Stimulated activated CD8-positive, alpha-beta memory T cell treated with anti-CD3 and anti-CD28 coated beads, Interleukin-15, amount 100 ng/mL, for 1 hour (primary cell): ENCODE measurements around the gene GLI1.
"Not testable (repeated sequence)": the region's sequence is repeated elsewhere in the genome, so short reads cannot be mapped to it uniquely, and the experiment has no call there.

ENCODE experiments used
- DNase-seq: peaks from one replicate; pipeline ENCODE4 v3.0.0-alpha.2; 2020; ENCODE audit warnings: low read depth

GLI1 gene

DNA sequence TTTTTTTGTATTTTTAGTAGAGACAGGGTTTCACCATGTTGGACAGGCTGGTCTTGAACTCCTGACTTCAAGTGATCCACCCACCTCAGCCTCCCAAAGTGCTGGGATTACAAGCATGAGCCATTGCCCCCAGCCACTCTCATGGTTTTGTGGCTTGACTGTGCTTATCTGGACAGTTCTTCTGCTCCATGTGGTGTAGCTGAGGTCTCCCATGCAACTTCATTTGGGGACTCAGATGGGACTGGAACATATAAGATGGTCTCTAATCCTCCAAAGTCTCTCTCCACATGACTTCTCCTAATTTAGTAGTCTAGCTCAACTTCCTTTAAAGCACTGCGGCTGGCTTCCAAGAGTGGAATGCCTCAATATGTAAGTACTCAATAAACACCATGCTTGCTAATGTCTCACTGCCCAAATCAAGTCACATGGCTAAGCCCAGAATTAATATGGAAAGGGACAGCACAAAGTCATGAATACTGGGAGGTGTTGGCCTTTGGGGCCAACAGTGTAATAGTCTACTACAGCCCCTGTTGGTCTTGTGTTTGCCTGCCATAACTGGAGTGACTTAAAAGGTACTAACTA, 17.6 kb upstream of the GLI1 start:
- no peak for DNase-seq

GRCh38 chr12:57444337-57444736, 15.2 kb upstream of the GLI1 start:
- DNase-seq: not testable (repeated sequence)

- DNase-seq: no peak
Measured at GRCh38 chr12:57444744-57445143, 14.8 kb upstream of the GLI1 start.

GRCh38 chr12:57446292-57446960, 13.2 kb upstream of the GLI1 start:
- DNase-seq: no peak

- no peak for DNase-seq
Measured at GRCh38 chr12:57448669-57449068, 10.9 kb upstream of the GLI1 start.

- DNase-seq: no peak
Measured at GRCh38 chr12:57449375-57449774, 10.2 kb upstream of the GLI1 start.

GRCh38 chr12:57450057-57450456, 9.5 kb upstream of the GLI1 start:
- DNase-seq: no peak

DNA sequence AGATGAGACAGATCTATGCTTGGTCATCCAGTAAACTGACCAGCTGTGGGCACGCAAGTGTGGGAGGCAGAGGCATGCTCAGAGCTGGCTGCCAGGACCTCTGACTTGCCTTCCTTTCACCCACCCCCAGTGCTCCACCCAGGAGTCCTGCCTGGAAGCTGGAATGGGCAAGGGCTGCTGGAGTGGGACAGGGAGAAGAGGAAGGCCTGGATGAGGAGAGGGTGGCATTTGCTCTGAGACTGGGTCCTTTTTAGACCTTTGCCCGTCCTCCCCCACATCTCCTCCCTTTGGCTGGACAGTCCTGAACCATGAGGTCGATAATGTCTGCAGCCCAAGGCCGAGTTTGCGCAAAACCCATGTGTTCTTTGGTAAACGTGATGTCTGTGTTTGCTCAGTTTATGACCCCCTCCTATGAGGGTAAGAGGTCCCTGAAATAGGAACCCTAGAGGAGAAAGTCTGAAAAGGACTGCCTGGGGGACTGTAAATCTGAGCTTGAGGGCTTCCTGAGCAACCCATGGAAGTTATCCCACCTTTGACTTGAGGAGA, 8.3 kb upstream of the GLI1 start:
- no peak for DNase-seq

GRCh38 chr12:57452181-57452936, 7.2 kb upstream of the GLI1 start:
- no peak for DNase-seq

DNA sequence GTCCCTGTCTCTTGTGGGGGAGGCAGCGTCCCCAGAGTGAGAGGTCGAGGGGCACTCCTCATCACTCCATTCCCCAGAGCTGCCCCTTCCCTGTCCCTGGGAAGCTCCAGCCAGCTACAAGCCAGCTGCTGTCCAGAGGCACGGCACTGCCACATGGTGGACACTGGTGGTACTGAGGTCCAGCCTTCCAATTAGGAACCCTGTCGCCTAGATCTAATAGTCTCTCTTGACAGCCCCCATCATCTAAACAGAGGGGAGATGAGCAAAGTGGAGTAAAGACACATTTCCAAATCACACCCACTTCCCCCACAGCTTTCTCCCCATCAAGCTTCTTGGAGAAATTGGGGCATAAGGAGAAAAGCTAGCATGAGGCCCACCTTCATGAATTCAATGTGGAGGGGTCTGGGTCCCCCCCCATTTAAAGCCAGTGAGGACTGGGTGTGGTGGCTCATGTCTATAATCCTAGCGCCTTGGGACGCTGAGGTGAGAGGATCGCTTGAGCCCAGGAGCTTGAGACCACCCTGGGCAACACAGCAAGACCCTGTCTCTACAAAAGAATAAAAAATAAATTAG, 6.6 kb upstream of the GLI1 start:
- no peak for DNase-seq

DNA sequence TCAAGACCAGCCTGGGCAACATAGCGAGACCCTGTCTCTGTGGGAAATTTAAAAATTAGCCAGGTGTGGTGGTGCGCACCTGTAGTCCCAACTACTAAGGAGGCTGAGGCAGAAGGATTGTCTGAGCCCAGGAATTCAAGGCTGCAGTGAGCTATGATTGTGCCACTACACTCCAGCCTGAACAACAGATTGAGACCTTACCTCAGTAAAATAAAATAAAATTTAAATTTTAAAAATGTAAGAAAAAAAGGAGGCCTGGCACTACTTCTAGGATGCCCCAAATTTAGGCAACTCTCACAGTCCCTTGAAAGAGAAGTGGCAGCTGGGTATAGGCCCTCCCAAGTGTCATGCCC, 5.4 kb upstream of the GLI1 start:
- DNase-seq: no peak

- no peak for DNase-seq
Measured at GRCh38 chr12:57454566-57455373, 4.8 kb upstream of the GLI1 start, which contains the start of gene INHBE. Gene INHBE (plus strand): TSS chr12:57455307. CDS start chr12:57455537, 230 bp downstream.

- DNase-seq: no peak
Measured at GRCh38 chr12:57455374-57456144, 4.0 kb upstream of the GLI1 start.

DNA sequence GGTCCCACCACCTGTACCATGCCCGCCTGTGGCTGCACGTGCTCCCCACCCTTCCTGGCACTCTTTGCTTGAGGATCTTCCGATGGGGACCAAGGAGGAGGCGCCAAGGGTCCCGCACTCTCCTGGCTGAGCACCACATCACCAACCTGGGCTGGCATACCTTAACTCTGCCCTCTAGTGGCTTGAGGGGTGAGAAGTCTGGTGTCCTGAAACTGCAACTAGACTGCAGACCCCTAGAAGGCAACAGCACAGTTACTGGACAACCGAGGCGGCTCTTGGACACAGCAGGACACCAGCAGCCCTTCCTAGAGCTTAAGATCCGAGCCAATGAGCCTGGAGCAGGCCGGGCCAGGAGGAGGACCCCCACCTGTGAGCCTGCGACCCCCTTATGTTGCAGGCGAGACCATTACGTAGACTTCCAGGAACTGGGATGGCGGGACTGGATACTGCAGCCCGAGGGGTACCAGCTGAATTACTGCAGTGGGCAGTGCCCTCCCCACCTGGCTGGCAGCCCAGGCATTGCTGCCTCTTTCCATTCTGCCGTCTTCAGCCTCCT, 3.4 kb upstream of the GLI1 start:
- DNase-seq: no peak

- no peak for DNase-seq
Measured at GRCh38 chr12:57456737-57457490, 2.7 kb upstream of the GLI1 start.

GRCh38 chr12:57458665-57459054, 925 bp upstream of the GLI1 start:
- DNase-seq: no peak

DNA sequence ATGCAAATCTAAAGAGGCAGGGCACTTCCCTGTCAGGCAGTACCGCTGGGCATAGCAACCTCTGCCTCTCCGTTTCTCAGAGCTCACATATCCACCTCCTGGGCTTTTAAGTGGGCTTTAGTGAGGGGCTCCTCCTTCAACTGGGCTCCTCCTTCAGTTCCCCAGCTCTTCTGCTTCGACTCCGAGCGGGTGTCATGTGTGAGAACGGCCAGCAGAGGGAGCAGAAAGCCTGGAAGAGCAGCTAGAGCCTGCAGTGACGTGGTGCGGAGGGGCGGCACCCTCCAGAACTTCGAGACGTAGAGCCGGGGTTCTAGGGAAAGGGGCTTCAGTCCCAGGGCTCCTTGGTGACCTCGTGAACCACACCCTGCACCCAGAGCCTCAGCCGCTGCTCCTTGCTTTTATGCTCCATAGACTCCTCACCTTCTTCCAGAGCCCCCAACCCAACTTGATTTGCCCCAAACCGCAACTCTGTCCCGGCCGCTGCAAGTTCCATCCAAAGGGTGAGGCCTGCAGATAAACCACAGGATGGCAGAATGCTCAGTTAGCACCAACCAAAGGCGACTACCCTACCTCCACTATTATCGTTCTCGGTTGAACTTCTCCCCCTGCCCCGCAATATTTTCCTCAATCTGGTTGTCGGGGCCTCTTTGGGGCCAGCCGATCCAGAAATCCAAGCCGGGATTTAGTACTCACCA, 383 bp upstream of the GLI1 start:
- peak; percentile 90 for DNase-seq

GRCh38 chr12:57460468-57460784, 841 bp downstream of the GLI1 start:
- DNase-seq: no peak

DNA sequence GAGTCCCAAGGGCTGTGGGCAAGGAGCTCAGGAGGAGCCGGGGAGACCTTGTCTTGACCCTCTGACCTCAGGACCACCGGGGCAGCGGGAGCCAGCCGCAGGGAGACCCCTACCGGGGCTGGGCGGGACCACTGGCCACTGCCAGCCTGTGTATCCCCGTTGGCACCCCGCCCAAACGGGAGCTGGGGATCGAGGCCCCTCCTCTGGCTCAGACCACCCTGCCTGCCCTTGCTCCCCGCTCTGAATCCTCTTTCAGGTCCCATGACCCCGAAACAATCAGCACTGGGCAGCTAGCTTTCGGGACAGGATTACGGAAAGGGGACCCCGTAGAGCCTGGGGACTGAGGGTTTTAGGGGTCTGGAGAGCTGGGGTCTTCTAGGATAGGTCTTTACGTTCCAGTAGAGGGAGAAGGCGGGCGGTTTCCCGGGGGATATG, 1.3 kb downstream of the GLI1 start:
- no peak for DNase-seq
